H1 (cell line): Measurements from ENCODE around the gene SLC3A2.

ENCODE experiments used
- ATF2 ChIP-seq: IDR thresholded peaks from 2 replicates; pipeline ENCODE4 v1.6.1; 2012; ENCODE audit warnings: low read length, inconsistent platforms
- CBX8 ChIP-seq: fragments of 300-800, 300-1000 bp; sonication (generic); IDR thresholded peaks from 2 replicates; pipeline ENCODE4 v1.7.1; 2016; ENCODE audit warnings: low read depth, low read length, borderline replicate concordance
- CTCF ChIP-seq, 3 experiments: IDR thresholded peaks; 1 replicate in 2 of 3; 2 replicates in 1 of 3; pipeline versions ENCODE4 v1.5.1 to v1.6.1; 2011; ENCODE audit warnings: low read length in 3 of 3, mild to moderate bottlenecking in 3 of 3, inconsistent platforms in 2 of 3, low read depth in 1 of 3, moderate library complexity in 1 of 3; ENCODE audit not compliant: insufficient read depth in 1 of 3; ENCODE audit errors: control extremely low read depth in 1 of 3
- EP300 ChIP-seq, 2 experiments: IDR thresholded peaks; 1 replicate in 1 of 2; 2 replicates in 1 of 2; pipeline ENCODE4 v1.6.1; 2011 to 2012; ENCODE audit warnings: low read depth in 2 of 2, low read length in 2 of 2, mild to moderate bottlenecking in 2 of 2, borderline replicate concordance in 1 of 2, inconsistent platforms in 1 of 2, moderate library complexity in 1 of 2
- EZH2 ChIP-seq: fragments of 200-600 bp; sonication (generic); IDR thresholded peaks from 2 replicates; pipeline ENCODE4 v1.7.1; 2012; ENCODE audit warnings: low read depth, mild to moderate bottlenecking, moderate library complexity, low read length, inconsistent platforms; ENCODE audit not compliant: severe bottlenecking
- GTF2F1 ChIP-seq: IDR thresholded peaks from 2 replicates; pipeline ENCODE4 v1.6.1; 2012; ENCODE audit warnings: low read depth, low read length, improper control_type of control experiment, borderline replicate concordance
- KDM5A ChIP-seq: fragments of 200-600 bp; IDR thresholded peaks from 2 replicates; pipeline ENCODE4 v1.7.1; 2012; ENCODE audit warnings: mild to moderate bottlenecking, low read length, inconsistent platforms, mixed read lengths
- POLR2AphosphoS5 ChIP-seq: IDR thresholded peaks from 2 replicates; pipeline ENCODE4 v1.6.1; 2011; ENCODE audit warnings: low read depth, low read length
- RAD21 ChIP-seq, 2 experiments: IDR thresholded peaks in 1 of 2; conservative IDR thresholded peaks in 1 of 2; 2 replicates each; pipeline ENCODE4 v1.6.1; 2011; ENCODE audit warnings: low read depth in 2 of 2, low read length in 2 of 2, improper control_type of control experiment in 1 of 2, inconsistent platforms in 1 of 2, mild to moderate bottlenecking in 1 of 2, moderate library complexity in 1 of 2
- SIRT6 ChIP-seq: IDR thresholded peaks from one replicate; pipeline ENCODE4 v1.7.1; 2012; ENCODE audit warnings: low read length, inconsistent platforms
- SIX5 ChIP-seq: IDR thresholded peaks from 2 replicates; pipeline ENCODE4 v1.6.1; 2011; ENCODE audit warnings: mild to moderate bottlenecking, low read depth, low read length
- SRF ChIP-seq: IDR thresholded peaks from 2 replicates; pipeline ENCODE4 v1.6.1; 2011; ENCODE audit warnings: mild to moderate bottlenecking, low read depth, low read length, moderate library complexity
- USF2 ChIP-seq: IDR thresholded peaks from 2 replicates; pipeline ENCODE4 v1.6.1; 2011; ENCODE audit warnings: low read length, improper control_type of control experiment

DNA sequence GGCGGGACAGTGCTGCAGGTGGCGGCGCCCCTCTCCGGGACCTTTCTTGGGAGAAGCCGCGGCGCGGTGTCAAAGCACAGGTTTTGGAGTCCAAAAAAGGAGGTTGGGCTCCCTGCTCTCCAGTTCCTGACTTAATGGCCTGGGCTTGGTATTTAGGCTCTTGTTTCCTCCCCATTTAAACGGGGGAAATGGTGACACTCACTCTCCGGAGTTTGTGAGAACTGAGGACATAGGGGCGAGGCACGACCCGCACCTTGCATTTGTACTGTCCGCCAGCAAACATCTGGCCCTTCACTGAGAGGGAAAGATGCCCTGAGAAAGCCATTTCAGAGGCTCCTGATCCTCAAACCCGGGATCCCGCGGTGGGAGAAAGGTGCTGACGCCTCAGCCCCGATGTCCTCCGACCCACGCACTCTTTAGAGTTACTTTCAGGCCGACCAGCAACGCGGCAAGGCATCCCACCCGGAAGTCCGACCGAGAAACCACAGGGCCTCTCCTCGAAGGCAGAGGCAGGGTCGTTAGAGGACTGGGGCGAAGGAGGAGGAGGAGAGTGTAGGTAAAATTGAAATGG is 38.4 kb upstream of the SLC3A2 start:
- TF ChIP-seq ATF2 (no peak), CTCF (IDR thresholded peaks at IDR 0.05; ENCODE audit: control extremely low read depth in 1 of 3, insufficient read depth in 1 of 3, low read depth in 1 of 3, low read length in 3 of 3) (no peak), EP300 (IDR thresholded peaks at IDR 0.05; ENCODE audit: borderline replicate concordance in 1 of 2, low read depth in 2 of 2, low read length in 2 of 2) (no peak), SIRT6 (no peak), POLR2AphosphoS5 (peak; percentile 60; the same call in 1 of the 2 replicates), EZH2 (no peak), GTF2F1 (no peak), SIX5 (no peak), SRF (no peak), RAD21 (IDR thresholded peaks at IDR 0.05 in 1 of 2, conservative IDR thresholded peaks at IDR 0.05 in 1 of 2; ENCODE audit: low read depth in 2 of 2, low read length in 2 of 2) (no peak; a peak in 1 of 4 replicates), USF2 (no peak), KDM5A (no peak), CBX8 (no peak)
